Lower leg skin (tissue), 4 donors: ENCODE results near the gene SELENOM. TPM values are rescaled to one million over a fixed set of nuclear protein-coding genes. Genes with fewer than 3 reads are reported as not detected.

ENCODE experiments used
- DNase-seq, 2 donors: peaks; one replicate each; pipeline ENCODE4 v3.0.0-alpha.2; 2019; ENCODE audit warnings: low spot score in 2 of 2
- H3K4me3 ChIP-seq: fragments of 200-600 bp; sonication (generic); 2 replicates; pipeline ENCODE4 v1.5.1; 2017; ENCODE audit warnings: mild to moderate bottlenecking, low read depth; ENCODE audit not compliant: poor library complexity, severe bottlenecking
- POLR2A ChIP-seq, 2 donors: fragments of 450-650 bp; IDR thresholded peaks; one replicate each; pipeline ENCODE4 v1.6.1; 2016 to 2017; ENCODE audit warnings: antibody characterized with exemption in 2 of 2, mild to moderate bottlenecking in 1 of 2, moderate library complexity in 1 of 2
- WGBS, 2 donors: methylation state at CpG; one replicate each; pipeline ENCODE4 v1.1.5; 2018; 5-methylcytosine and 5-hydroxymethylcytosine counted together
- intact Hi-C: fragments of 100-400 bp; cut with DNase I; formaldehyde crosslinking; loops from one replicate; pipeline ENCODE4 v1.15.0; 2023; ENCODE audit warnings: low total_unique reads
- total RNA-seq, 4 donors: library from RNA; depleted of rRNA; stranded (reverse); fragments of >200 nt; gene quantifications; one replicate each; pipeline ENCODE4 v1.1.0, GENCODE V29; 2016
- TF ChIP-seq, protein P1 (sequence below), 3 donors: fragments of 450-650 bp; IDR thresholded peaks; one replicate each; pipeline ENCODE4 v1.5.1; 2016; ENCODE audit warnings: antibody characterized with exemption in 3 of 3, mild to moderate bottlenecking in 3 of 3, moderate library complexity in 2 of 3

The SELENOM gene
- total RNA-seq, 4 donors from 2014 or later: 66.6 to 164 (median 92.8) TPM

DNA sequence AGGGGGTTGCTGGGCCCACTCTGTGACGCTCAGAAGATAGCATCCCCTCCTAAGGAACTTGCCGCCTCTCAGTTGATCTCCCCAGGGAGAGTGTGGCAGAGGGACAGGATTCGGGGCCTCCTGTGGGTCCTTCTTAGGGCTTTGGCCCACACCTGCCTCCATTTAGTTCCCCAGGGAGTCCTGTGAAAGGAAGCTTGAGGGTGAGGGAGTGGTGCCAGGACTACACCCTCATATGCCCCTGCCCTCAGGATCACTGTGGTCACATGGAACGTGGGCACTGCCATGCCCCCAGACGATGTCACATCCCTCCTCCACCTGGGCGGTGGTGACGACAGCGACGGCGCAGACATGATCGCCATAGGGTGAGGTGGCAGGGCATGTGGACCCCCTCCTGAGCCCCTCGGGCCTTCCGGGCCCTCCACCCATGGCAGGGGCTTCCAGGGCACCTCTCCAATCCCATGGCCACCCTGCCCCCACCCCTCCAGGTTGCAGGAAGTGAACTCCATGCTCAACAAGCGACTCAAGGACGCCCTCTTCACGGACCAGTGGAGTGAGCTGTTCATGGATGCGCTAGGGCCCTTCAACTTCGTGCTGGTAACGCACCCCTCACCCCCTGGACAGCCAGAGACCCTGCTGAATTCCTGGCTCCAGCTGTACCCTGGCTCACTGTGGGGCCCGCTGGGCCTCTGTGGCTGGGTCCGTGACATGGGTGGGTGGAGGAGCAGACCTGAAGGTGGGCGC, 18.9 kb upstream of the SELENOM start:
- WGBS, 2 donors: 89 to 90% methylated on average over 14 to 22 of the region's 22 CpGs
- TF ChIP-seq, protein P1, sequence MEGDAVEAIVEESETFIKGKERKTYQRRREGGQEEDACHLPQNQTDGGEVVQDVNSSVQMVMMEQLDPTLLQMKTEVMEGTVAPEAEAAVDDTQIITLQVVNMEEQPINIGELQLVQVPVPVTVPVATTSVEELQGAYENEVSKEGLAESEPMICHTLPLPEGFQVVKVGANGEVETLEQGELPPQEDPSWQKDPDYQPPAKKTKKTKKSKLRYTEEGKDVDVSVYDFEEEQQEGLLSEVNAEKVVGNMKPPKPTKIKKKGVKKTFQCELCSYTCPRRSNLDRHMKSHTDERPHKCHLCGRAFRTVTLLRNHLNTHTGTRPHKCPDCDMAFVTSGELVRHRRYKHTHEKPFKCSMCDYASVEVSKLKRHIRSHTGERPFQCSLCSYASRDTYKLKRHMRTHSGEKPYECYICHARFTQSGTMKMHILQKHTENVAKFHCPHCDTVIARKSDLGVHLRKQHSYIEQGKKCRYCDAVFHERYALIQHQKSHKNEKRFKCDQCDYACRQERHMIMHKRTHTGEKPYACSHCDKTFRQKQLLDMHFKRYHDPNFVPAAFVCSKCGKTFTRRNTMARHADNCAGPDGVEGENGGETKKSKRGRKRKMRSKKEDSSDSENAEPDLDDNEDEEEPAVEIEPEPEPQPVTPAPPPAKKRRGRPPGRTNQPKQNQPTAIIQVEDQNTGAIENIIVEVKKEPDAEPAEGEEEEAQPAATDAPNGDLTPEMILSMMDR (IDR thresholded peaks at IDR 0.05): no peak
- no peak for TF ChIP-seq POLR2A (IDR thresholded peaks at IDR 0.05)
- no peak overlapping the region for H3K4me3 ChIP-seq
- intact Hi-C loops: no loop called here
- no peak for DNase-seq

DNA sequence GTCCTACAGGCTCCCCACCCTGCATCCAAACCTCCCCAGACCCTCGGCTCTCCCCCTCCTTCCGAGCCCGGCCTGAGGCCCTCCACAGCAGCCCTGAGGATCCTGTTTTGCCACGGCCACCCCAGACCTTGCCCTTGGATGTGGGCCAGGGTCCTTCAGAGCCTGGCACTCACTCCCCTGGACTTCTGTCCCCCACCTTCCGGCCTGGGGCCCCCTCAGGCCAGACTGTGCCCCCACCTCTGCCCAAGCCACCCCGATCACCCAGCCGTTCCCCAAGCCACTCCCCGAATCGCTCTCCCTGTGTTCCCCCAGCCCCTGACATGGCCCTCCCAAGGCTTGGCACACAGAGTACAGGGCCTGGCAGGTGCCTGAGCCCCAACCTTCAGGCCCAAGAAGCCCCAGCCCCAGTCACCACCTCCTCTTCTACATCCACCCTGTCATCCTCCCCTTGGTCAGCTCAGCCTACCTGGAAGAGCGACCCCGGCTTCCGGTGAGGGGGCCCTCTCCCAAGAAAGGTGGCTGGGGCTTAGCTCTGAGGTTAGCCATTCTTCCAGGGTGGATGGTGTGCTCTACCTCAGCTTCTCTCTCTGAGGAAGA, 18.3 kb upstream of the SELENOM start:
- 86 to 93% methylated on average over 12 of the region's 12 CpGs for WGBS, 2 donors
- intact Hi-C loops: no loop called here
- no peak for DNase-seq
- no peak overlapping the region for H3K4me3 ChIP-seq
- TF ChIP-seq, protein P1 (IDR thresholded peaks at IDR 0.05): no peak
- TF ChIP-seq POLR2A (IDR thresholded peaks at IDR 0.05): no peak

DNA sequence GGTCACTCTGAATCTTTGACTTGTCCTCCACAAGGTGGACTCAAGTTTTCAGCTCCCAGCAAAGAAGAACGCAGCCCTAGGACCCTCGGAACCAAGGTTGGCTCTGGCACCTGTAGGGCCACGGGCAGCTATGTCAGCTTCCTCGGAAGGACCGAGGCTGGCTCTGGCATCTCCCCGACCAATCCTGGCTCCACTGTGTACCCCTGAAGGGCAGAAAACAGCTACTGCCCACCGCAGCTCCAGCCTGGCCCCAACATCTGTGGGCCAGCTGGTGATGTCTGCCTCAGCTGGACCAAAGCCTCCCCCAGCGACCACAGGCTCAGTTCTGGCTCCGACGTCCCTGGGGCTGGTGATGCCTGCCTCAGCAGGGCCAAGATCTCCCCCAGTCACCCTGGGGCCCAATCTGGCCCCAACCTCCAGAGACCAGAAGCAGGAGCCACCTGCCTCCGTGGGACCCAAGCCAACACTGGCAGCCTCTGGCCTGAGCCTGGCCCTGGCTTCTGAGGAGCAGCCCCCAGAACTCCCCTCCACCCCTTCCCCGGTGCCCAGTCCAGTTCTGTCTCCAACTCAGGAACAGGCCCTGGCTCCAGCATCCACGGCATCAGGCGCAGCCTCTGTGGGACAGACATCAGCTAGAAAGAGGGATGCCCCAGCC, 17.6 kb upstream of the SELENOM start:
- TF ChIP-seq, protein P1 (IDR thresholded peaks at IDR 0.05): no peak
- TF ChIP-seq POLR2A (IDR thresholded peaks at IDR 0.05): no peak
- no peak for DNase-seq
- intact Hi-C loops: no loop called here
- H3K4me3 ChIP-seq: no peak overlapping the region
- 77 to 80% methylated on average over 13 to 14 of the region's 14 CpGs for WGBS, 2 donors

DNA sequence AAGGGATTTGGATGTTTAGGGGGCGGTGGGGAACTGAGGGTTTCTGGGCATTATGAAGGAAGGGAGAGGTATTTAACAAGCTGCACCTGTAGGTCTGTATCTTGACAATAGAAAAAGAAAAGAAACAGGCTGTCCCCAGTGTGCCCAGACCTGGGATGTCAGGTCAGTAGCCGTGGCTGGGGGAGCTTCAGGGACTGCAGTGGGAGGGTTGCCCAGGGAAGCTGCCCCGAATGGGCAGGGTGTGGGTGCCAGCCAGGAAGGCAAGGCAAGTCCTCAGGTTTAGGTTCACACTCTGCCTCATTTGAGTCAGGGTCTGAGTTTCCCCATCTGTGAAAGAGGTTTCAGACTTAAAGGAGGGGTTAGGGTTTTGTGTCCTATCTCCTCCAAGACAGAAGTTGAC, 16.9 kb upstream of the SELENOM start:
- TF ChIP-seq POLR2A (IDR thresholded peaks at IDR 0.05): no peak
- TF ChIP-seq, protein P1 (IDR thresholded peaks at IDR 0.05): no peak
- 67 to 71% methylated on average over 3 of the region's 3 CpGs for WGBS, 2 donors
- no peak overlapping the region for H3K4me3 ChIP-seq
- DNase-seq: no peak
- intact Hi-C loops: no loop called here

DNA sequence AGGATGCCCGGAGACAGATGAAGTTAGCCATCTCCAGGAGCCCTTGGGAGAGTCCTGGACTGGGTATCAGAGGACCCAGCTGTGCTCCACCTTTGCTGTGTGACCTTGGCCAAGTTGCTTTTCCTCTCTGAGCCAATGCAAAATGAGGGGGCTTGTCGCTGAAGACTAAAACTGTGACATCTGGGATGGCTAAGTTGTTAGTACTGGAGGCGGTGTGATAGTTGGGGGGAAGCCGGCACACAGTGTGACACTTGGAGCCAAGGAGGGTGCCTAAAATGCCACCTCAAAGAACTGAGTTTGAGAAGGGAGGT, 15.9 kb upstream of the SELENOM start:
- 68 to 81% methylated on average over 4 of the region's 4 CpGs for WGBS, 2 donors
- intact Hi-C loops: no loop called here
- no peak overlapping the region for H3K4me3 ChIP-seq
- DNase-seq: no peak
- TF ChIP-seq, protein P1 (IDR thresholded peaks at IDR 0.05): no peak
- TF ChIP-seq POLR2A (IDR thresholded peaks at IDR 0.05): no peak
